ENCODE measurements around the gene PSMB10.

- TF ChIP-seq POLR2AphosphoS5 (IDR thresholded peaks at IDR 0.05; ENCODE audit: low read depth, low read length): no peak
- no peak for TF ChIP-seq CTCF (IDR thresholded peaks at IDR 0.05; ENCODE audit: control extremely low read depth in 1 of 3, insufficient read depth in 1 of 3, low read depth in 1 of 3, low read length in 3 of 3)
- no peak for TF ChIP-seq CEBPB (IDR thresholded peaks at IDR 0.05; ENCODE audit: low read depth, low read length)
- no peak for TF ChIP-seq EGR1 (IDR thresholded peaks at IDR 0.05; ENCODE audit: borderline replicate concordance, low read depth, low read length)
- TF ChIP-seq RFX5 (IDR thresholded peaks at IDR 0.05; ENCODE audit: borderline replicate concordance, low read depth, low read length): no peak
- TF ChIP-seq ASH2L (IDR thresholded peaks at IDR 0.05; ENCODE audit: low read length): no peak
- no peak for TF ChIP-seq CBX8 (IDR thresholded peaks at IDR 0.05; ENCODE audit: borderline replicate concordance, low read depth, low read length)
- no peak for TF ChIP-seq MAFK (IDR thresholded peaks at IDR 0.05; ENCODE audit: low read depth, low read length)
- no peak for TF ChIP-seq GTF2F1 (IDR thresholded peaks at IDR 0.05; ENCODE audit: borderline replicate concordance, low read depth, low read length)
- no peak for TF ChIP-seq ATF2 (IDR thresholded peaks at IDR 0.05; ENCODE audit: low read length)
These were observed 26.6 kb upstream of the PSMB10 start for GRCh38 chr16:67963292-67963661.

Data from H1 (cell line).